ENCODE results near the gene GADD45GIP1.

GRCh38 chr19:12953799-12954611 lies 3.0 kb downstream of the GADD45GIP1 start:
- TF ChIP-seq CTCF (conservative IDR thresholded peaks at IDR 0.05) (no peak), ZFX (IDR thresholded peaks at IDR 0.05) (no peak)
